RKO (cell line): ENCODE measurements around the gene AHRR.
A peak's percentile ranks its signal among the peaks of the same experiment; 100 is the strongest.

Source experiments
- DNase-seq: peaks from one replicate; pipeline ENCODE4 v3.0.0-alpha.2; 2016; ENCODE audit warnings: low spot score

AHRR gene

DNA sequence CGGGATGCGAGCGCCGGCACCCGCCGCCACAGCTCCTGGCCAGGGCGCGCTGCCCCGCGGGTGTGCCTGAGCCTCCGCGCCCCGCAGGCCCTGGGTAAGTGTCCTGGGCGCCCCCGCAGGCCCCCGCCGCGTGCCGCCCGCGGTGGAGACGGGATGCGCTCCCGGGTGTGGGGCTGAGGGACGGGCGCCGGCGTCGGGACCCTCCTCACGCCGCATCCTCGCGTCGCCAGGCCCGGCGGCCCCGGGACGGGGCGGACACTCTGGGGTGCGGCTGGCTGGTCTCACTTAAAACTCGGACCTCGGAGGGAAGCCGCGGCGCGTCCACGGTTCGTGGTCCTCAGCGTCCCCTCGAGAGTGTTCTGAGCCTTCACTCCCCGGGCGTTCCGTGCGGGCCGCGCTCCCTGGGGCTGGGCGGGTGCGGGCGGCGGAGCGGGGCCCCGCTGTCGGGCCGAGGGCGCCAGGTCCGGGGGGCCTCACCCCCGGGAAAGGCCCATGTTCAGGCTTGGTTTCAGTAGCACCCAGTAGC, 275 bp downstream of the AHRR start:
- no peak for DNase-seq

GRCh38 chr5:322281-322941, 897 bp downstream of the AHRR start:
- no peak for DNase-seq

- DNase-seq: no peak
Observed at GRCh38 chr5:322942-323879, 1.7 kb downstream of the AHRR start.

DNA sequence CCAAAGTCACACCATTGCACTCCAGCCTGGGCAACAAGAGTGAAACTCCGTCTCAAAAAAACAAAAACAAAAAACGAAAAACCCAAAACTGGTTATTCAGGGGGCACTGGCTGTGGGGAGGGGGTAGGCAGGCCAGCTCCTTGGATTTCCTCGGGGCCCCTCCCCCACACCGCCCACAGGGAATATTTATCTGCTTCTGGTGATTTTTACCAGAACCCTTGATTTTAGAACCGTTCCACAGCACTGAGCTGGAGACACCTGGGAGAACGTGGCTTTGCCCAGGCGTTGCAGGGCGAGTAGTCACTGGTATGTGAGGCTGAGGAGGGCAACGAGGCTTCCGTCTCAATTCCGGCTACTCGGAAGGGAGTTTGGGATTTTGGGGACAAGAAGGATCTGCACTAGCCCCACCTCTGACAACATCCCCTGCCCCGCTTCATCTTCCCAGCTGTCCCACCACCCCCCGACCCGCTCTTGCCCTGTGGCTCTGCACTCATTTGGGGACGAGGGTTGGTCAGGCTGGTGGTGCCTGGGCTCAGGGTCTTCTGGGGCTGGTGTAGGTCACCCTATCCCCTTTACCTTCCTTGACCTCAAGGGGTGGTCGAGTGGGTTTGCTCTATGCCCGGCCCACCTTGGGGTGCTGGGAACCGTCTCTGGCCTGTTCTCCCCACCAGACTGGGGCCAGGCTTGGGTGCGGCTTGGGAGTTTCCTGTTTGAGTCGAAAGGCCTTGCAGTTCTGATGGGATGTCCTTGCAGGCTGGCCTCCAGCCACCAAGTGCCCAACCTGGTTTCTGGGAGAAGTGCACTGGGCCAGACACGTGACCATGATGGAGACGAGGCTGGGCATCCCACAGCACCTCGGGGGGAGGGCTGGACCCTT, 3.5 kb downstream of the AHRR start:
- DNase-seq: no peak

DNA sequence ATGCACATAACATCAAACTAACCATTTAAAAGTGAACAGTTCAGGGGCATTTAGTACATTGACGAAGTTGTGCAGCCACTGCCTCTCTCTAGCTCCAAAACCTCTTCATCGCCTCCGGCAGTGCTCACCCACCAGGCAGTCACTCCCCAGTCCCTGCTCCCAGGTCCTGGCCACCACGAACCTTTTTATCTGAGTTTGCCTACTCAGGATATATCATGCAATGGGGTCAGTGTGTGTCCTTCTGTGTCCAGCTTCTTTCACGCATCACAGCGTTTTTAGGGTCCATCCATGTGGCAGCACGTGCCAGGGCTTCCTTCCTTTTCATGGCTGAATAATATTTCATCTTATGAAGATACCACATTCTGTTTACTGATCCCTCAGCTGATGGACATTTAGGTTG, 4.6 kb downstream of the AHRR start:
- no peak for DNase-seq

DNA sequence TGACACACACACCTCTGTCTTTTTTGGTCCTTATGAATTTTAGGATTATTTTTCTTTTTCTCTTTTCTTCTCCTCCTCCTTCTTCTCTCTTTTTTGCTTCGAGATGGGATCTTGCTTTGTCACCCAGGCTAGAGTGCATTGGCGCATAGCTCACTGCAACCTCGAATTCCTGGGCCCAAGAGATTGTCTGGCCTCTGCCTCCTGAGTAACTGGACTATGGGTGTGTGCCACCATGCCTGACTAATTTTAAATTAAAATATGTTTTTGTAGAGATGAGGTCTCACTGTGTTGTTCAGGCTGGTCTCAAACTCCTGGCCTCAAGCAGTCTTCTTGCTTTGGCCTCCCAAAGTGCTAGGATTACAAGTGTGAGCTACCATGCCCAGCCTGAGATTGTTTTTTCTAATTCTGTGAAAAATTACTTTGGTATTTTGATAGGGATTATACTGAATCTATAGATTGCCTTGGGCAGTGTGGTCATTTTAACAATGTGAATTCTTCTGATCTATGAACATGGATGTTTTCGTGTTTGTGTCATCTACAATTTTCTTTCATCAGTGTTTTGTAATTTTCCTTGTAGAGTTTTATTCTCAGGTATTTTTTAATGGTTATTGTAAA, 7.7 kb downstream of the AHRR start:
- no peak for DNase-seq

- DNase-seq: no peak
Observed at GRCh38 chr5:329768-330167, 8.3 kb downstream of the AHRR start.

DNA sequence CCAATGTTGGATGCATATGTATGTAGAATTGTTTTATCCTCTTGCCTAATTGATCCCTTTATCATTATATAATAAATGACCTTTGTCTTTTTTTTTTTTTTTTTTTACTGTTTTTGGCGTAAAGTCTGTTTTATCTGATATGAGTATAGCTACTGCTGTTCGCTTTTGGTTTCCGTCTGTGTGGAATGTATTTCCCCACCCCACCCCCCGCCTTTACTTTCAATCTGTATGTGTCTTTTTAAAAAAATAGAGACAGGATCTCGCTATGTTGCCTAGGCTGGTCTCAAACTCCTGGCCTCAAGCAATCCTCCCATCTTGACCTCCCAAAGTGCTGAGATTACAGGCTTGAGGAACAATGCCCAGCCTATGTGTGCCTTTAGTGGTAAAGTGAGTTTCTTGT, 11.3 kb downstream of the AHRR start:
- DNase-seq: no peak

GRCh38 chr5:333945-334344, 12.4 kb downstream of the AHRR start:
- DNase-seq: no peak

GRCh38 chr5:334903-335739, 13.6 kb downstream of the AHRR start:
- DNase-seq: no peak

DNA sequence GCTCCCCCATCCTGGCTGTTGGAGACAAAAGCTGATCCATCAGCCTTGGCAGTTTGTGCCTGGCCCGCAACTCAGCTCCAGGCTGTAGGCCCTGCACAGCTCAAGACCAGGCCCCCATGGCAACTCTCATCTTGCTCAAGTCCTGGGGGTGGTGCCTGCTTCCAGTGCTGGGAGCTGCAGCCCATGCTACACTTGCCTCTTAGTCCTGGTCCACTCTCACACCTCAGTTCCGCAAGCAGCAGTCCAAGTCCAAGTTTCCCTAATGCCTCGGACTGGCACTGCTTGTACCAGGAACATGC, 14.2 kb downstream of the AHRR start:
- DNase-seq: no peak

DNA sequence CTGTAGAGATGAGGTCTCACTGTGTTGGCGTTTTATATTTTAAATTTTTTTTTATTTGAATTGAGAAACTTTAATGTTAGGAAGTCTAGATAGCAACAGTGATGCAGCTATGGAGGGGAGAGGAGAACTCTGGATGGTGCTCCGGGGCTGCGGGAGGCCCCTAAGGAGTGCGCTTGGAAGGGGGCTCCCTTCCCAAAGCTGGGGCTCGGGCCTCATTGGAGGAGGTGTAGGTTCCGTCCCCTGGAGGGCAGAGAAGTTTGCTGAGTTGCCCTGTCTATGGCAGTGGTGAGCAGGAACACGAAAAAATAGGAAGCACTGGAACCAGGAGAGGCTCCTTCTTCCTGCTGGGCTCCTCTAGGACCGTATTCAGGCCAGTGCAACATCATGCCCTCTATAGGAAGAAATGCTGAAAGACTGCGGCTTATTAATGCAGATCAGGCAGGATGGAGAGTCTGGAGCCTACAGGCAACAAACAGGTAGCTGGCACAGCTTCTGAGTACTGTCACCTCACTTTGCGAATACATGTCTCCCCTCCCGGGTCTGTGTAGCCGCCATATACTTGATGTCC, 16.1 kb downstream of the AHRR start:
- peak; percentile 54 for DNase-seq

GRCh38 chr5:342501-343460, 21.3 kb downstream of the AHRR start:
- DNase-seq: no peak

DNA sequence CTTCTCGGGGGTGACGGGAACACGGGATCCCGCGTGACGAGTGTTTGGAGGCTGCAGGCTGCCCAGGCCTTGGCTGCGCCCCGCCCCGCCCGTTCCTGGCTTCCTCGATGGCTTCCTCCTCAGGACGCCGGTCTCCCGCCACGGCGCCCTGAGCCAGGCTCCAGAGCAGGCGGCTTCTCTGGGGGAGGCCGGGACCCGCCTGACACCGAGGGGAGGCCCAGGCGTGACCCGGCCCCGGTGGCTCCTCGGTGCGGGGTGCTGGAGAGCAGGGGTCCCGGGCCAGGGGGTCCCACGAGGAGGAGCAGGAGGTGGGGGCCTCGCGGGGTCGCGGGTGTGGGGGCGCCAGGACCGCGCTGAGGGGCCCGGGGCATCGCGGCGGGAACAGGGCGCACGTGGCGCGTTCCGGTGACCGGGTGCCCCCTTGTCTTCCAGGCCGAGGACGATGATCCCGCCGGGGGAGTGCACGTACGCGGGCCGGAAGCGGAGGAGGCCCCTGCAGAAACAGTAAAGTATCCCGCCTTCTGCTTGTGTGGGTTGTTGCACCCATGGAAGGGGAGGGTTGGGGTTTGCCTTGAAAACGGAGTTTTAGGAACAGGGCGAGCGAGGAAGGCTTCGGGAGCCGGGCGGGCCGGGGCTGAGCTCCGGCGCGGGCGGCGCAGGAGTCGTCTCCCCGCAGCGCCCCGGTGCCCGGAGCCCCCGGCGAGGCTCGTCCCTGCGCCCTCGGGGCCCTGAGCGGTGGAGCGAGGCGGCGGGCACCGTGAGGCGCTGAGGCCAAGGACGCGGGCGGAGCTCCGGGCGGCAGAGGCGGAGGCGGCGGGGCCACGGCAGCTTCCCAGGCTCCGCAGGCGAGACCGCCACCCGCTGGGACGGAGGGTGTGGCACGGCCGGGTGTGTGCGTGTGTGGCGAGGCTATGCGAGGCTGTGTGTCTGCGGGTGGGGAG, 22.2 kb downstream of the AHRR start:
- no peak for DNase-seq

DNA sequence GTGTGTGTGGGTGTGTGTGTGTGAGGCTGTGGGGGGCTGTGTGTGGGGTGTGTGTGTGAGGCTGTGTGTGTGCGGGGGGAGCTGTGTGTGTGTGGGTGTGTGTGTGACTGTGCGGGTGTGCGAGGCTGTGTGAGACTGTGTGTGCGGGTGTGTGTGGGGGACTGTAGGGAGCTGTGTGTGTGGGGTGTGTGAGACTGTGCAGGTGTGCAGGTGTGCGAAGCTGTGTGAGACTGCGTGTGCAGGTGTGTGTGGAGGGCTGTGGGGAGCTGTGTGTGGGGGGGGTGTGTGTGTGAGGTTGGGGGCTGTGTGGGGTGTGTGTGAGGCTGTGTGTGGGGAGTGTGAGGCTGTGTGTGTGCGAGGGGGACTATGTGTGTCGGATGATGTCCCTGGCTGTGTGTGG, 23.2 kb downstream of the AHRR start:
- no peak for DNase-seq

GRCh38 chr5:345404-346195, 24.1 kb downstream of the AHRR start:
- DNase-seq: no peak

GRCh38 chr5:346229-346935, 24.9 kb downstream of the AHRR start:
- no peak for DNase-seq
